Loucy (cell line): ENCODE measurements around the gene PPOX.
A peak's percentile ranks its signal among the peaks of the same experiment; 100 is the strongest.

Experiments used
- H2AFZ ChIP-seq: fragments of 200-600 bp; sonication (generic); 2 replicates; pipeline ENCODE4 v1.6.0; 2016; ENCODE audit warnings: antibody characterized with exemption, mild to moderate bottlenecking, low read length, moderate library complexity
- H3F3A ChIP-seq: fragments of 200-600 bp; 2 replicates; pipeline ENCODE4 v1.6.0; 2016; ENCODE audit warnings: antibody characterized with exemption, low read depth, mild to moderate bottlenecking
- H3K27me3 ChIP-seq: fragments of 200-600 bp; sonication (generic); 2 replicates; pipeline ENCODE4 v1.6.1; 2014; ENCODE audit warnings: low read length, mild to moderate bottlenecking; ENCODE audit not compliant: insufficient read depth, poor library complexity, severe bottlenecking
- H3K36me3 ChIP-seq: fragments of 200-600 bp; sonication (generic); 2 replicates; pipeline ENCODE4 v1.6.1; 2016; ENCODE audit warnings: low read length; ENCODE audit not compliant: insufficient read depth
- H3K4me1 ChIP-seq: fragments of 200-600 bp; sonication (generic); 2 replicates; pipeline ENCODE4 v1.5.1; 2014; ENCODE audit warnings: low read length, mild to moderate bottlenecking; ENCODE audit not compliant: insufficient read depth, poor library complexity, severe bottlenecking
- H3K4me2 ChIP-seq: fragments of 200-600 bp; sonication (generic); 2 replicates; pipeline ENCODE4 v1.6.0; 2014; ENCODE audit warnings: antibody characterized with exemption, low read length, low read depth, mild to moderate bottlenecking; ENCODE audit not compliant: poor library complexity, severe bottlenecking
- H3K4me3 ChIP-seq: fragments of 200-600 bp; sonication (generic); 2 replicates; pipeline ENCODE4 v1.5.1; 2014; ENCODE audit warnings: low read length, mild to moderate bottlenecking, mixed read lengths; ENCODE audit not compliant: poor library complexity, severe bottlenecking
- H3K79me2 ChIP-seq: fragments of 200-600 bp; sonication (generic); 2 replicates; pipeline ENCODE4 v1.6.1; 2014; ENCODE audit warnings: low read length; ENCODE audit not compliant: insufficient read depth
- H3K9ac ChIP-seq: fragments of 200-600 bp; sonication (generic); 2 replicates; pipeline ENCODE4 v1.6.0; 2014; ENCODE audit warnings: mild to moderate bottlenecking, low read depth, low read length, moderate library complexity; ENCODE audit not compliant: poor library complexity, severe bottlenecking
- H3K9me2 ChIP-seq: fragments of 200-600 bp; sonication (generic); replicated peaks from 2 replicates; pipeline ENCODE4 v1.6.1; 2016; ENCODE audit warnings: low read depth, low read length, mixed read lengths
- H3K9me3 ChIP-seq: fragments of 200-600 bp; sonication (generic); 2 replicates; pipeline ENCODE4 v1.6.1; 2014; ENCODE audit warnings: mild to moderate bottlenecking, antibody characterized with exemption, low read length, low read depth; ENCODE audit not compliant: insufficient read depth
- H4K20me1 ChIP-seq: fragments of 200-600 bp; sonication (generic); 2 replicates; pipeline ENCODE4 v1.6.0; 2014; ENCODE audit warnings: antibody characterized with exemption, low read length, mild to moderate bottlenecking; ENCODE audit not compliant: insufficient read depth, poor library complexity, severe bottlenecking
- CTCF ChIP-seq: fragments of 200-600 bp; sonication (generic); conservative IDR thresholded peaks from 2 replicates; pipeline ENCODE4 v1.5.1; 2014; ENCODE audit warnings: mild to moderate bottlenecking, antibody characterized with exemption, low read length
- EZH2phosphoT487 ChIP-seq: fragments of 200-600 bp; IDR thresholded peaks from 2 replicates; pipeline ENCODE4 v1.6.1; 2018; ENCODE audit warnings: antibody characterized with exemption, mild to moderate bottlenecking, moderate library complexity, borderline replicate concordance

Gene PPOX

GRCh38 chr1:161206411-161207140 is 40.4 kb downstream of the PPOX start:
- Histone ChIP-seq H3K27me3 (no peaks in the 10 kb centered on the region), H3K4me2 (no peak overlapping the region), H3K36me3 (peaks cover 24% of the 10 kb centered on the region; the same call in 1 of the 2 replicates), H3K9me3 (no peaks in the 10 kb centered on the region), H3F3A (no peaks in the 10 kb centered on the region), H3K9me2 (no peaks in the 10 kb centered on the region), H3K4me1 (peaks cover 23% of the 10 kb centered on the region), H4K20me1 (no peaks in the 10 kb centered on the region), H3K9ac (no peak overlapping the region), H3K79me2 (peaks cover 29% of the 10 kb centered on the region), H3K4me3 (no peak overlapping the region), H2AFZ (no peak overlapping the region)
- TF ChIP-seq CTCF = no peak
- no peak for TF ChIP-seq EZH2phosphoT487

- Histone ChIP-seq H3K79me2 (peaks cover 29% of the 10 kb centered on the region), H3K27me3 (no peaks in the 10 kb centered on the region), H3K9me3 (no peaks in the 10 kb centered on the region), H3K4me3 (no peak overlapping the region), H4K20me1 (no peaks in the 10 kb centered on the region), H3K4me2 (no peak overlapping the region), H3K4me1 (peaks cover 19% of the 10 kb centered on the region), H3F3A (no peaks in the 10 kb centered on the region), H3K9me2 (no peaks in the 10 kb centered on the region), H3K9ac (no peak overlapping the region), H2AFZ (no peak overlapping the region), H3K36me3 (peaks cover 25% of the 10 kb centered on the region; the same call in 1 of the 2 replicates)
- TF ChIP-seq CTCF (no peak), EZH2phosphoT487 (no peak)
Observed at GRCh38 chr1:161207173-161207572, 40.9 kb downstream of the PPOX start.

- H3K36me3 ChIP-seq = peaks cover 44% of the 10 kb centered on the region; the same call in 1 of the 2 replicates
- peaks cover 8% of the 10 kb centered on the region for H3K4me1 ChIP-seq
- no peak overlapping the region for H3K4me2 ChIP-seq
- no peak overlapping the region for H3K9ac ChIP-seq
- H4K20me1 ChIP-seq = no peaks in the 10 kb centered on the region
- no peaks in the 10 kb centered on the region for H3F3A ChIP-seq
- H3K4me3 ChIP-seq = no peak overlapping the region
- H3K27me3 ChIP-seq = no peaks in the 10 kb centered on the region
- H3K79me2 ChIP-seq = 0 out of 2 replicates have a peak, but pooled peaks cover 6% of the 10 kb centered on the region
- no peaks in the 10 kb centered on the region for H3K9me2 ChIP-seq
- TF ChIP-seq CTCF = peak; percentile 95
- TF ChIP-seq EZH2phosphoT487 = no peak
- no peak overlapping the region for H2AFZ ChIP-seq
- no peaks in the 10 kb centered on the region for H3K9me3 ChIP-seq
Observed at GRCh38 chr1:161209790-161210409, 43.7 kb downstream of the PPOX start.
